Fibroblast of peridontal ligament (primary cell): ENCODE measurements around the gene SLC6A4.

Source experiments
- DNase-seq: peaks from one replicate; pipeline ENCODE4 v3.0.0-alpha.2; 2010; ENCODE audit errors: extremely low read depth

The SLC6A4 gene

DNA sequence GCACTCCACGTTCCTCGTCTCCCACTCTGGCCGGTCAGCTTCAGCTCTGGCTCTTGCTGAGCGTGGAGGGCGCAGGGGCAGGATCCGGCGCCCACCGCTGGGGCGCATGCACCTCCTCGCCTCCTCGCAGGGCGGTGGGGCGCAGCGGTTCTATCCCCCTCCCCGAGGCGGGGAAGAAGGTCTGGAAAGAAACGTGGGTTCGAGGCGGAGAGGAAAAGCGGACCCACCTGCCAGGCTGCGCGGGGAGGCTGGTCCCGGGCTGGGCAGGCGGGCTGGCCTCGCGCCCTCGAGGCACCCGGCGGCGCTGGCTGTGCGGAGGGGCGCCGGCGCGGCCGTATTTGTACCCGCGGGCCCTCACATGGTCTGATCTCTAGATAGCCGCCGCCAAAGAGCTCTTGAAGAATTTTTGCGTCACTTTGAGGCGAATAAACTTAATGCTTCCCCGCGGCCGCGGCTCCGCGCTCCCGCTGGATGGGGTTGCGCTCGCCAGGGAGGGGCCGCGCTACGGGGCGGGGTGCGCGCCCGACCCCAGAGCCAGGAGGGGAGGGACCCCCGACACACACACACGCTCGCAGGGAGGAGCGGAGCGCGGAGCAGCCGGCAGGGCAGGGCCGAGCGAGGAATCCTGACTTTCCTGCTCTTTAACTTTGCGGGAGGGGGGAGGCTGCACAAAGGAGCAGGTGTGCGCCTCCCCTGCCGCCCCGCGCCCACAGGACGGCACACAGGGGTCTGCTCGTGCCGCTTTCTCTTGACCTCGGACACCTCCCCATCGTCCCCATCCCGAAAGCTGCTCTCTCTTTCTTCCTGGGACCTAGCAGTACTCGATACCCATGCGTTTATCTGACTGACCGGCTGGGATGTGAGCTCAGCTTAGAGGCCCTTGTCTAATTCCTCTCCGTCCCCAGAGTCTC is at the start of gene SLC6A4:
SLC6A4 (minus strand) TSS at position 312 of the 911 bp plus-strand sequence. CDS start 13,739 bp downstream, outside the sequence.
- DNase-seq, result peak; percentile 29

DNA sequence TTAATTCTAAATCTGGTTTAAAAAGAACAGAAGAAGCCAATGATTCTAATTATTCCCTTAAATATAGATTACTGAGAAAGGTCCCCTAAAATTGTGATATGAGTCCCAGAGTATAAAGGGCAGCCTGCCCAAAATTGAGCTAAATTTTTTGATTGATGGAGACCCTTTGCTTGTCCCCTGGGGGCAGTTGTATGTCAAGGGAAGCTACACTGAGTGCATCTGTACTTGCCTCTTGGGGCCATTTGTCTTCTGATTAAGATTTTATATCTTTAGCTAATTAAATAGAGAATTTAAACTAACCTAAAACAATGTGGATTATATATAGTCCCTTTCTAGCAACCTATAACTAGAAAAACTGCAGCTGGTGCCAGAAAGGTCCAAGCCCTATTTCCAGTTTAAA is 43.7 kb upstream of the SLC6A4 start:
- no peak for DNase-seq

DNA sequence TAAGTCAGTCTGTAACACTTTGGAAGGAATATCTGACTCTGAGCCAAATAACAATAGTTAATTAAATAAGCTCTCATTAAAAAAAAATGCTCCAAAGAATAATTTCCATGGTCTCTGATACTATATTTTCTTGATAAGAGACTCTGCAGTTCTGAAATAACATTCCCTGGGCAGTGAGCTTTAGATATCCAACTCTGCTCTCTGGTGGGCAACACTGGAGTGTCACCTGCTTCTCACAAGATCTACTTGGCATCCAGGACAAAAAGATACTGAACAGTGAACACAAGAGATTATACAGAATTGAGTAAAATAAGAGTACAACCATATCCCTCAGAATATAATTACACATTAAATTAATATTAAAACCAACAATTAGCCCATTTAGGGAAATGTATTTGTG is 42.5 kb upstream of the SLC6A4 start:
- peak; percentile 62 for DNase-seq

DNA sequence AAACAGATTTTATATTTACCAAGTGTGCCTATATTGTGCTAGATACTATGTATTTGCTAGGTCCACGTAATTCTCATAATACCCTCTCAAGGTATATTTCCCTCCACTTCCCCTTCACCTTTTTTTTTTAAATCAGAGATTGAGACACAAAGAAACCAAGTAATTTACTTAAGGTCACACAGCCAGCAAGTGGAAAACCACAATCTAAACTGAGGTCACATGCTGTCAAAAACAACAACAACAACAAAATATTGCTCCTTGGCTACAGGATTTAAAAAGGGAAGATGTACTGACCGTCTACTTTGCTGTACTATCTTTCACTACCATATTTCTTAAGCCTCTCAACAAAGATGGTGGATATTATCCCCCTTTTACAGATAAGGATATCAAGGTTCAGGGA is 40.4 kb upstream of the SLC6A4 start:
- no peak for DNase-seq

DNA sequence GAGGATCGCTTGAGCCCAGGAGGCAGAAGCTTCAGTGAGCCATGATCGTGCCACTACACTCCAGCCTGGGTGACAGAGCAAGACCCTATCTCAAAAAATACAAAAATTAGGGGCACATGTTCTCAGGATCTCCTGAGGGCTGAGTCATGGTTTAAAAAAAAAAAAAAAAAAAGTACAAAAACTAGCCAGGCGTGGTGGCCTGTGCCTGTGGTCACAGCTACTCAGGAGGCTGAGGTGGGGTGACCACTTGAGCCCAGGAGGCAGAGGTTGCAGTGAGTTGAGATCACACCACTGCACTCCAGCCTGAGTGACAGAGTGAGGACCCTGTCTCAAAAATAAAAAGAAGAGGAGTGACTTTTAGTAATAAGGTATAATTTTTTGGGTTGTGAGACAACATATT is 39.4 kb upstream of the SLC6A4 start:
- DNase-seq, result no peak

DNA sequence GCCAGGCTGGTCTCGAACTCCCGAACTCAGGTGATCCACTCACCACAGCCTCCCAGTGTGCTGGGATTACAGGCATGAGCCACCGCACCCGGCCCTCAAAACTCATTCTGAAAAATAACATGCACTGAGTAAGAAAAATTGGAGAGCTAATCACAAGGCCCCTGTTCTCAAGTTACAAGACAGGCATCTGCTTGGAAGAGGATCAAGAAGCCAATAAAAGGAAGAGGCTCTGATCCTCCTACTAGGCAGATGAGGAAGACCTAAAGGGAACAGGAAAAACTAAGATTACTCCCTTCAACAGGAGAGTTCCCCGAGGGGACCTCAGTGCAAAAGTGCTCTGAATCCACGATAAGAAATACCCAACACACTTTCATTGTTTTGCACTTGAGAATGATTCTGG is 37.9 kb upstream of the SLC6A4 start:
- DNase-seq, result peak; percentile 58

DNA sequence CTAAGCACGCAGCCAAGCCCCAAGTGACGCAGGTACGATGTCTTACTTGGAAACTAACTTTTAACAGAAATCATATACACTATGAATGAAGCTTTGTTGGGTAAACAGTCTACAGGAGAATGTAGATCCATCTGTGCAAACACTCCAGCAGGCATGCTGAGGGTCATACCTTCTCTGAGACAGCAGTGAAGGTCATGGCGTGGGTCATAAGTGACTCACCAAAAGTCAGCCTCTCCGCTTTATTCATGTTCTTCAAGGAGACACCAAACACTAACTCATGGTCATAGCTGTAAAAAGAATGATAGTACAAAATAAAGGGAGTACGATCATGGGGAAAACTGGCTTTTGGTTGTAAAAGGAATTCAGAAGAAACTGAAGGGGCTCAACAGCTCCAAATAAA is 35.6 kb upstream of the SLC6A4 start:
- DNase-seq, result no peak

DNA sequence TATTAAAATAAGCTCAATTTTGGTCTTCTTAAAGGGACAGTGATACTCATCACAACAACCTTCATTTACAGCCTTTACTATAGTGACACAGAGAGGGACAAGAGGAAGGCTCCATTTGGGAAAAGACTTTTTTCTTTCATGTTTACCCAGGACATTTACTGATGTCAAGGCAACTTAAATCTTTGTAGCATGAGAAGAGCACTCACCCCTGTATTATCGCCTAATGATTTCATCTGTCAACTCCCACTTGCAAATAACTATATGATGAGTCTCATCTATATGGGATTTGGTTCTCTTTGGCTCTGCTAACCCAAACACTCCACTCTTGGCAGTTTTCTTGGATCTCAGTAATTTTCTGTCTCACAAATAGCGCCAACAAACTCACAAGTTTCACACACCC is 32.1 kb upstream of the SLC6A4 start:
- DNase-seq, result no peak

DNA sequence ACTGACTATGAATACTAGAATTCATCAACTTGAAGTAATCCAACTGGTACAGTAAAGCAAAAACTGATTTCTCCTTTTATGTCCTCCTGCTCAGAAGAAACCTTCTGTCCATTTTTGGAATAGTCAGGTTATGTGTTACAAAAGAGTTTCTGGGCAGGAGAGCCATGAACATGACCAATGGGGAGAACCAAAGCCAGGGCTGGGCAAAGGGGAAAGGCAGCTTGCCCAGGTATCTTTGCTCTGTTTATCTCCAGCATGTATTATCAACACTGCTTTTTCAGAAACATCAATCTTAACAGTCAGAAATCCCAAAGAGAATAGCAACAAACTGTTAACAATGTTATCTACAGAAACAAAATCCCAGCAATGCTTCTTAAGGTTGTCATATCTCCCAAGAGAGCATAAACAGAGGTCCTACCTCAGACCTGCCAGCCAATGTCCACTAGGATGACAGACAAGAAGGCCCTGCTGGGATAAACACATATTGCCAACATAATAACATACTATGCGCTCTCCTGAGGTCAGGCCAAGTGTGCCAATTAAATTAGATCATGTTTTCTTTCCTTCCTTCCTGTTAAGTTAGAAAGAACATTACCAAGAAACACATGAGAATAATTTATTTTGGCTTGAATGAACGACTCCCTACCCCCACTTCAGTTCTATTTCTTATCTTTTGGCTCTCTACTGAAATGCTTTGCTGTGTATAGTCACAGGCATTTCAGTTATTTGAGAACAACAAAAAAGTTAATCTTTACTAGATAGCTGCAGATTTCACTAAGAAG is 28.2 kb upstream of the SLC6A4 start:
- peak; percentile 13 for DNase-seq

DNA sequence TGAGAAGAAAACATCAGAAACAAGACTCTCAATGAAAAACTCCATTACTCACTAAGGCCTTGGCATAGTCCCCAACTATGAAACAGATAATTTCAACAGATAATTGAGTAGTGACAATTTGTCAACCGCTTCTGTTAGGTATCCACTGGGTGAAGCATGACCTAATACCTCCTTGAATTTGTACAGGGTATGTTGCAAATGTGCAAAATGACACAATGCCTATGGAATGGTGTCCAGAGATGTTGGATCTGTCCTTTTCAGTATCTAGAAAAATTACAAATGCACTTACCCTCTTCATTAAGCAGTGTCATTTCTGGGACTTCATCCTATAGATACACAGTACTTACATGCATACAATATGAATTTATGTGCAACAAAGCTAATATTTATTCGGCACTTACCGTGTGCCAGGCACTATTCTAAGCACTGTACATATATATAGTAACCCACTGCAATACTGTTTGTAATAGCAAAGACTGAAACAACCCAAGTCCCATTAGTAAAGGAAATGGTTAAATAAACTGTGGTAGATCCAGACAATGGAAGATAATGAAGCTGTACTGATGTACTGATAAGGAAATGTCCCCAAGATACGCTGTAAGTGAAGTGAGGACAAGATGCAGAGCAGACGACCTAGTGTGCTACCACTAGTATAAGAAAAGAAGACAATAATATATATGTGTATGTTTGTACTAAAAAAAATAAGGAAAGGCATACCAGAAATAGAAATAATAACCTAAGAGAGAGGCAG is 21.4 kb upstream of the SLC6A4 start:
- DNase-seq, result peak; percentile 14

DNA sequence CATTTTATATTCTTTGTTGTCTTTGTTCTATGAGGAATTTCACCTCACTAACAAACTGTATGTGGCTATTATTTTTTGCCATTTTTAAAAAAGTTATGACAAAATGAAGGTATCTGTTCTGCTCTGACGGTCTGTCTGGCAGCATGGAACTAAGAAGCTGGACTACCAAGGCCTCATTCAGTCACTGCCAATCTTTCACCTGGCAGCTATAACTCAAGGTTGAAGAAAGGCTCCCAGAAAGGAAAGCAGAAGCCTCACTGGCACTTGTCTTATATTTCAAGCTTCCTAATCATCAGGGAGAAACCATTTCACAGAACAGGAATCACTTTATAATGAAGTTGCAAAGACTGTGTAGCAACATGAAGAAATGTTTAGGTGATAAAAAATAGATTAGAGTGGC is 18.7 kb upstream of the SLC6A4 start:
- DNase-seq, result no peak

DNA sequence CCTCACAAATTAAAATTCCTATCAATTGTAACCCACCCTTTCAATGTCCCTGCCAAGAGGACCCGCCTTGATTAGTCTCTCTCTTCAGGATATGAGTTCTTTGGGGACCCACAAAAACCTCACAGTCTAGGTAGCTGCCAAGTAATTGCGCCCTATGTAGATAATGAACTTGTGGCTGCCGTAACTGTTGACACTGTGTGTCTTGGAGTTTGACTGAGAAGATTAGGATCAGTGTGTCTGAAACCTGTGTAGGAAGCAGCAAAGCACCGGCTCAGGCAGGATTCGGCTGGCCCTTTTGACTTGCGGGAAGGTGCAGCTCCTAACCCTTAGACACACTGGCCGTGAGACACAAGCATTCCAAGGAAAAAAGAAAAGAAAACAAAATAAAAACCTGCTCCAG is 17.8 kb upstream of the SLC6A4 start:
- no peak for DNase-seq

DNA sequence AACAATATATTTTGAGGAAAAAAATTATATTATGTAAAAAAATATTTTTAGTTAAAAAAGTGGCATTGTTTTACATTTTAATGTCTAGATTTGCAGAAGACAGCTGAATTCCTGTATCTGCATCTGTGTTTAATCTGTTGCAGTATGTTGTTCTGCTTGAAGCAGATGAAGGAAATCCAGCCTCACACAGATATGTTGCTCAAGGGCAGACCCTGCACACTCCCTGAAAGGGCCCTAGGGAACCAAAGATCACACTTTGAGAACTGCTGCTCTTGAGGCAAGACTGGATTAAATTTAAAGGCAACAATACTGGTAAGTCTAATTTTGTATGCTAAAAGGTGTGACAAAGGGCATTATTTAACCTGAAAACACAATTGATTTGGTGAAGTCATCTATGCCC is 16.4 kb upstream of the SLC6A4 start:
- DNase-seq, result peak; percentile 13

DNA sequence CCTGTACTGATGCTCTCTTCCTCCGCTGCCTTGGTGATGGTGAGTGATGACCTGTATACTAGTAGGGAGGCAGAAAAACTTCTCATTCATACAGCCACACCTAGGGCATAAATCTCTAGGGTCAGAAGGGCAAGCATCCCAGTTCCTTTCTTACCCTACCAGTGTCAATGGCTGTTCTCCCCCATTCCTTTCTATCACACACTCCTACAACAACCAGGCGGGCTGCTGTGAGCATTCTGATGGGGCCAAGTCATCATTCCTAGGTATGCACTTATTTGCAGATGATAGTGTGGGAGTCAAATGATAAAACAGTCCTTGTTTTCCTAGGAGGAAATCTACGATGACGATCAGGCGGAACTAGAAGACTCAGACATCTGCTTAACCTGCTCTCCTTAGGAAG is 14.0 kb upstream of the SLC6A4 start:
- DNase-seq, result no peak

DNA sequence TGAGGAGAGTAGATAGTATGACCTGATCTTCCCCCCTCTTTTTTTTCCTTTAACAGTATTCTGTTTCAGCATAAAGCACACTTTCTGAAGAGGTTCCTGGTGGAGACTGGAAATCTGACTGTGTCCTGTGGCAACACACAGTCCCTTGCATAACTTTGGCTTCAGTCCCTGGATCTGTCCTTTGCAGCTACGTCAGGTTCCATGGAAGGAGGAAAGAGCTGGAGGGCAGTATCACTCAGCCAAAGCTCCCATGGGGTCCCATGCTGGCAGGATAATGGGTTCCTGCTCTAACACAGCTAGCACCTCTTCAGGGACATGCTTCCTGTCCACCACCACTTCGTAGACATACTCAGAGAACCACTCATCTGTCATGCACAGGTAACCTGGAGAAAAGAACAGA is 13.3 kb upstream of the SLC6A4 start:
- no peak for DNase-seq

DNA sequence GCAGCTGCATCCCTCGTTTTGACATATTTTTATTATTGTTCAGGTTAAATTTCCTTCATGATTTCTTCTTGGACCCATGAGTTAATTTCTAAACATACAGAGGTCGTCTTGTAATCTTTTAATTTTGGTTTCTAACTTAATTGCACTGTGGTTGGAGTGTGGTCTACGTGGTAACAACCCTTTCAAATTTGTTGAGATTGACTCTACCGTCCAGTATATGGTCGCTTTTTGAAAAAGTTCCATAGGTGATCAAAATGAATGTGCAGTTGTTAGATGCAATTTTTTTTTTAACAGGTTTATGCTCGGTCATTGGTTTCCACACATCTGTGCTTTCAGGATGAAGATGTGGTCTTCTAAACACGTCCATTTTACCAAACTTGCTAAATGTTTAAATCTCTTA is 11.0 kb upstream of the SLC6A4 start:
- DNase-seq, result no peak

DNA sequence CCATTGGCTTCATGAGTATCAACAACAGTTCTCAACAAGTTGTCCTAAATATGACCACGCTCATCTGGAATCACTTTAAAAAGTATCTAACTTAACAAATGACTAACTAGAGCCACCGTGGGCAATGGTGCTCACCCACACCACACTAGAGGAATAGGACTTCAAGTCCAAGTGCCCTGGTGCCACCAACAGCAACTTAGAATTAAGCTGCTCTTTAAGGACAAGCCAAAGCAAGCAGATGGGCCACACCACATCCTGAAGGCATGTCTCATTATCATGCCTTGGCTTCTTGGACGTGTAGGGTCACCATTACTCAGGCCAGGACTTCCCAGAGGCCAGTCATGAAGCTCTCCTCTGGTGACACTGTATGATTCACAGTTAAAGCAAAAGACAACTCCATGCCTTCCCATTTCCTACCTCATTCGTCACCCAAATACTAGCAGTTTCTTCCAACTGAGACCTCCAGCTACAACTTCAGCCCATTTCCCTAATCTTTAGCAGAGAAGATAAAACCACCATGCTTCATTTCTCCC is 9.4 kb upstream of the SLC6A4 start:
- DNase-seq, result peak; percentile 34

DNA sequence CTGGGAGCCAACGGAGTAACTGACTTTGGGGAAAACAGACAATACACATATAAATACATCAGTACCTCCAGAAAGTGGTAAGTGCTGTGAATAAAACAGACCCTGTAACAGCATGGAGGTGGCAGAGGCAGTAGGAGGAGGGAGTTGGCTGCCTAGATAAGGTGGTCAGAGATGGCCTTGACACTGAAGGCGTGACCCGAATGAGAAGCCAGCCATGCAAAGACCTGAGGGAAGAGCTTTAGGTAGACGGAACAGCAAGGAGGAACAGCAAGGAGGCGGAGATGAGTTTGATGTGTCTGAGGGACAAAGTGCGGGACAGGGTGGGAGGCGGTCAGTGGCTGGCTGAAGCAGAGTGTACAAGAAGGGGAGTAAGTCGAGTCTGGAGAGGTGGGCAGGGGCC is 8.1 kb upstream of the SLC6A4 start:
- no peak for DNase-seq

DNA sequence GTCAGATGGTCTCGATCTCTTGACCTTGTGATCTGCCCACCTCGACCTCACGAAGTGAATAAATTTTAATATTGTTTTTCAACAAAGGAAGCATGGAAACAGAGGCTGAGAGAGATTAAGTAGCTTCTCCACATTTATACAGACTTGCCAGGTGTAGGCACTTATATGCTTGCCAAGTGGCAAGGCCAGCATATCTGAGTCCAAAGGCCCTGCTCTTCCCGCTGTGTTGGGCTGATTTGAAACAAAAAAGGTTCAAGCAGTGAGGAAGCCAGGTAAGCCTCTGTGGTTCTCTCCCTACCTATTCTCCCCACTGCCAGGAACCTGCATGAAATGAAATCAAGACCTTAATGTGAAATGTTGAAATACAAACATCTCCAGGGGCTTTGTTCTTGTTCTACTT is 7.5 kb upstream of the SLC6A4 start:
- DNase-seq, result no peak

DNA sequence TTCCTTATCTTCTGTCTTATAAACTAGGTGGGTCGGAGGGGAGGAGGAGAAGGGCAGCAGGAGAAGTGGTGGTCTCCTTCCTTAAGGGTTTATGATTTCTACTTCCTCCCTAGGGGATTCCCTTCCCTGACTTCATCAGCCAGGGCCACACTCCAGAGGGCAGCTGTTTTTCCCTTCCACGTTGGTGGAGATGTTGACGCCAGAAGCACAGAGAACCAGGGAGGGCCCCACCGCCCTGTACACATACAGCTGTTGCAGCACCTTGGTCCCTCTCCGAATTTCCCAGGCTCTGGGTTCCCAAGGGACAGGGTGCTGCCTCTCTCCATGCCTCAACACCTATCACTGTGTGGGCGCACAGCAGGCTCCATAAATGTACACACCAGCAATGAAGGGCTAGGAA is 5.6 kb upstream of the SLC6A4 start:
- no peak for DNase-seq

DNA sequence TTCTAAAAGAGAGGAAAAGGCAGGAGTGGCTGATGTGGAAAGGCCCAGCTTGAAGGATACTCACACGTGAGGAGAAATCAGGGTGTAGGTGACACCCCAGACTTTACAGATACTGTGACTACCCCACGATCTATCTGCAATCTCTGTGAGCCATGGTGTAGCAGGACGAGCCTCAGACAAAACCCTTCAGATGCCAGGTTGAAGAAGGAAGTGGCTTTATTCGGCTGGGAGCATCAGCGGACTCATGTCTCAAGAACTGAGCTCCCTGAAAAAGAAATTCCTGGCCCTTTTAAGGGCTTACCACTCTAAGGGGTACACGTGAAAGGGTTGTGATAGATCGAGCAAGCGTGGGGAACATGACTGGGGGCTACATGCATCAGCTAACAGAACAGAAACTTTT is 4.7 kb upstream of the SLC6A4 start:
- no peak for DNase-seq

DNA sequence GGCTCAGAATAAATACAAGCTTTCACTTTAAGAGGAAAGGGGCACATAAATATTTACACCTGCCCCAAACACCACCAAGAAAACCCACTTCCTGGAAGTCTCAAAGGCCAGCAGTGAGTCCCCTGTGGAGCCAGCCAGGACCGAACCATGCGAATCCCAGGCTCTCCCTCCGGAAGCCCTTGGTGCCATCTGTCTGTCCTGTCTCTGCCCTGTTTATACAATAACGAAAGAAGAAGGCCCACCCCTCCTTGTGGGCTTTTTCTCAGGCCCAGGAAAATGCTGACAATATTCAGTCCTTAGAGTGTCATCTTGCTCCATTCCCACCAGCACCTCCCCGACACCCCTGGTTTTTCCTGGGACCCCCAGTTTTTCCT is 3.6 kb upstream of the SLC6A4 start:
- no peak for DNase-seq
